Measurements from ENCODE around the gene TPST2.

The TPST2 gene

DNA sequence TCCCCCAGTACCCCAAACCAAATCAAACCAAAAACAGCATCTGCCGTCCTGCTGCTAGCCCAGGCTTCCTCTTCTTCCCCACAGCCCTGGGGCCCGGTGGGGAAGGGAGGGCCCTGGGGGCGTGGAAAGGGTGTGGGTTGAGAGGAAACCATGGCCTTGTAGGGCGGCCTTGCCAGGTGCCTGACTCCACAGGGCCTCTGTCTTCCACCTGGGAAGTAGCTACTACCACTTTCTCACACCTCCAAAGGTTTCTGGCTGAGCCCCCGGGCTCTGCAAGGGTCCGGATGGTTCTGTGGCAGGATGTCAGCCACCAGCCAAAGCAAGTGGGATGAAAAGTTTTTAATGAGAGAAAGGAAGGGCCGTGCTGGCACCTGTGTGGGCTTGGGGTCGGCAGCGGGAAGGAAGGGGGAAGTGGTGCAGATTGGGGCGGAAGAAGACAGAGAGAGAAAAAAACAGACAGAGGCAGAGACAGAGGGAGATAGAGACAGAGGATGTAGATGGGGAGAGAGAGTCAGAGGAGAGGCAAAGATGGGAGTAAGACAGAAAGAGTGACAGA is 10.5 kb downstream of the TPST2 start:
- FAIRE-seq = no peak

DNA sequence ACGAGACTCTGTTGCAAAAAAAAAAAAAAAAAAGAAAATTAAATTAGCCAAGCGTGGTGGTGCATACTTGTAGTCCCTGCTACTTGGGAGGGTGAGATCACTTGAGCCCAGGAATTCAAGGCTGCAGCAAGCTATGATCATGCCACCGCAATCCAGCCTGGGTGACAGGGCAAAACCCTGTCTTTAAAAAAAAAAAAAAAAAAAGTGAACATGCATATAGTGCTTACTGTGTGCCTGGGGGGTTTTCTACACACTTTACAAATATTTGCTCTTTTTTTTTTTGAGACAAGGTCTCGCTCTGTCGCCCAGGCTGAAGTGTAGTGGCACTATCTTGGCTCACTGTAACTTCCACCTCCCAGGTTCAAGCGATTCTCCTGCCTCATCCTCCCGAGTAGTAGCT is 12.9 kb downstream of the TPST2 start:
- FAIRE-seq = no peak

DNA sequence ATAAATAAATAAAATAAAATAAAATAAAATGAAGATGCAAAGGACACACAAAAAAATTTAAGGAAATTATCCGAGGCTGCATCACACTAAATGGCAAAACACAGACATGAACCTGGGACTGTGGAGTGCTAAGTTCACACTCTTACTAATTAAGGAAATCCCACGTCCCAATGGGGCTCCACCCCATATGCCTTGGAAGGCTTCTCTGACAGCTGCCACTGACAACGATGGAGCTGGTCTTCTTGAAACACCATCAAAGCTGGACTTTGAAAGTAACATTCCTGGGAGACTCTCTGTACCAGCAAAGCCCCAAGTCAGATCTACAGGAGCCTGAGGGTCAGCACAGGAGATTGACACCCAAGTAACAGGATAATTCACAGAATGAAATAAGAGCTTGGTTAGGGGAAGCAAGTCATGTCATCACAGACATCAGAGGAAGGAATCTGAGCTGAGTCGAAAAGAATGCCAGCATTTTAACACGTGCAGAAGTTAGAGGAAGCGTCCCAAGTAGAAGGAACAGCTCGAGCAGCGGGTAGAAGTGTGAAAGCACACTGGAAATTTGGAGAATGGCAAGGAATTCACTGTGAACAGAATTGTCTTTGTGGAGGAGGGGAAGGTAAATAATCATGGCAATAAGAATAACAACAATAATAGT is 13.8 kb downstream of the TPST2 start:
- no peak for FAIRE-seq

DNA sequence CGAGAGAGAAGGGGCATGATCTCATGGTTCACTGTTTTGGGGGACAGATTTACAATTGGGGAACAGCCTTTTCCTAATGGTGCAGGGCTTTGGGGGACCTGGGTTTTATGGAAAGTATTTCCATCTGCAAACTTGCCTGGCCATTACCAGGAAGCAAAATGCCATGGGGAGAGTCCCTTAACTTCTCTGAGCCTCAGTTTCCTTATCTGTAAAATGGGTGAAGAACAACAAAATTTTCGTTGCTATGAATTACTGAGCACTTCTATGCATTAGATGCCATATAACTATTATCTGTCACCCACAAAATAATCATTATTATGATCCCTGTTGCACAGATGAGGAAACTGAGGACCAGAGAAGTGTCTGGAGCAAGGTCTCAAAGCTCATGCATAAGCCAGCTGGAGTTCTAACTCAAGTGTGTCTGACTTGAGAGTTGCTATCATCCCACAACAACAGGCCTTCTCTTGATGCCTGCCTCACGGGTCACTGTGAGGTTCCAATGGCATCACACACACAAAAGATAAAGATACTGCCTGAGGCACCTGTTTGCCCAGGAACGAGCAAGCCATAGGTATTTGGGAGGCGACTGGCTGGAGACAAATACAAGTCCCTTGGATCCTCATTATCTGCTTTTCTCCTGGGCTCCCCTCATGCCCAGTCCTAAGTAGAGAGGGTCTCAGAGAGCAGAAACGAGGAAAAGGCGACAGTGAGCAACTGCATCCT is 15.8 kb downstream of the TPST2 start:
- no peak for FAIRE-seq

DNA sequence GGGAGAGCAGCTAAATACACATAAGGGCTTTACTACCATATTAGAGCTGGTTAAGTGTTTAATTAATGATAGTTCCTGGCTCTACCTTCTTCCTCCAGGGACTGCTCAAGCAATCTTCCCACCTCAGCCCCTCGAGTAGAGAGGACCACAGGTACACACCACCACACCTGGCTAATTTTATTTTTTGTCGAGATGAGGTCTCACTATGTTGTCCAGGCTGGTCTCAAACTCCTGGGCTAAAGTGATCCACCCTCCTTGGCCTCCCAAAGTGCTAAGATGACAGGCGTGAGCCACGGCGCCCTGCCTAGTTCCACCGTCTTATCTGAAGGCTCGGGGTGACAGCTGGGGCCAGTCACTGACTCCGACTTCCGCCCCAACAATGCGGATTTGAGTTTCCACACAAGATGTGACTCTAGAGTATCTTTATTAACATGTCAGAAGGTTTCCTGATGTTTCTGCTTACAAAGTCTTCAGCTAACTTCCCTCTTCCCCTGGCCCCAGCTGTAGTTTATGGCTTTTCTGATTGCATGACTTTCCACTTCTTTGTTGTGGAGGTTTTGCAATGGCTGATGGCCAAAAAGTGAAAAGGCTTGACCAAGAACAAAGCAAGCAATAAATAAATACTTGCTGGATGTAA is 16.8 kb downstream of the TPST2 start:
- no peak for FAIRE-seq

DNA sequence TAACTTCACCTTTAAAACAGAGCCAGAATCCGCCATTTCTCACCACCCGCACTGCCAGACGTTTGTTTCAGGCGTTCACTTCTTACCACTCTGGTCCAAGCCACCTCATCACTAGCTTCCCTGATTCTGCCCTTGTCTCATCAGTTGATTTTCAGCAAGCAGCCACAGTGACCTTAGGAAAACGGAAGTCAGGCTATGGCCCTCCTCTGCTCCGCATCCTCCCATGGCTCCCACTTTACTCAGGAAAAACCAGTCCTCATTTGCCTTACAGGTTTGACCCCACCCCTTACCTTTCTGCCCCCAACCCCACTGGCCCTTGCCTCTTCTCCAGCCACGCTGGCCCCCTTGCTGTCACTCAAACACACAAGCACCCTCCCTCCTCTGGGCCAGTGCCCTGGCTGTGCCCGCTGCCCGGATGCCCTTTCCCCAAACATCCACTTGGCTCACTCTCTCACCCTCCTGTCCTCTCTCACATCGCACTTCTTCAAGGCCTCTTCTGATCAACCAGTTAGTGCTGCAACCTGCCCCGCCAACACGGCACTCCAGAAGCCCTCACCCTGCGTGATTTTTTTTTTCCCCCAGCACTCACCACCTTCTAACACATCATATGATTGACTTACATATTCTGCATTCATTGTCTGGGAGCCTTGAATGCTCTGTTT is 18.9 kb downstream of the TPST2 start:
- FAIRE-seq = no peak

DNA sequence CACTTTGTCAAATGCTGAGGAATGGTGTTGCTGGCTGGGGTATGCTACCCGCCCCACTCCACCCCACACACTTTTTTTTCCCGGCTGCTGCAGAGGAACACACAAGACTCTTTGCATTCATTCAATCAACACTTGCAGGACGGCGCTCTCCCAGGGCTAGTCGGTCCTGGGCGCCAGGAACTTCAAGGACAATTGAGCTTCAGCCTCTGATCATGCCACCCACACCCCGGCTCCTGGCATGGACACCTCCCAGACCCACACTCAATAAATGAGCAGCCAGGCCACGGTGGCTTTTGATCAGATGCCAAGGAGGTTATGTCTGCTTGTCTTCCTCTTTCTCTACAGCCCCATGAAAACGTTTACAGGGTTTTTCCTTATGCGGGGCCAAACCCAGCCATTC is 19.8 kb downstream of the TPST2 start:
- FAIRE-seq = no peak

DNA sequence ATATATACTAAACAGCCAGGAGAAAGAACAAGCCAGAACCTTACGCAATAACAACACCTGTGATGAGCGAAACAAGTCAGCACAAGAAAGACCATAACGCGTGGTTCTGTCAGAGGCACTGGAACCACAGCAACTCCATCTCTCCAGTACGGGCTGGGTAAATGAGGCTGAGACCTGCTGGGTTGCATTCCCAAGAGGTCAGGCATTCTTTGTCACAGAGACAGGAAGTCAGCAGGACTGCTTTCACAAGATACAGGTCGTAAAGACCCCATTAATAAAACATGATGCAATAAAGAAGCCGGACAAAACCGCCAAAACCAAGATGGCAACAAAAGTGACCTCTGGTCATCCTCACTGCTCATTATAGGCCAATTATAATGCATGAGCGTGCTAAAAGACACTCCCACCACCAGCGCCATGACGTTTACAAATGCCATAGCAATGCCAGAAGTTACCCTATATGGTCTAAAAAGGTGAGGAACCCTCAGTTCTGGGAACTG is 21.7 kb downstream of the TPST2 start:
- FAIRE-seq = no peak

DNA sequence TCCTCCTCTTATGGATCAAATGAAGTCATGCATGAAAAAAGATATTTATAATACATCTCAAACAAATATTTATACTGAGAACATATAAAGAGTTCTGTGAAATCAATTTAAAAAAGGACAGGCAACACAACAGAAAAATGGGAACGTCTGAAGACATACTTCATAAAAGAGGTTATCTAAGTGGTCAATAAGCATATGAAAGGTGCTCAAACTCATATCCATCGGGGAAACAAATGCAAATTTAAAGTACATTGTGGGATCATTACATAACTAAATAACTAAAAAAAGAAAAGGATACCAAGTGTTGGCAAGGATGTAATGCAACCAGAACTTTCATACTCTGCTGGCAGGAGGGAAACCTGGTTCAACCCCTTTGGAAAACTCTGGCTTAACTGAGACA is 22.3 kb downstream of the TPST2 start:
- no peak for FAIRE-seq

DNA sequence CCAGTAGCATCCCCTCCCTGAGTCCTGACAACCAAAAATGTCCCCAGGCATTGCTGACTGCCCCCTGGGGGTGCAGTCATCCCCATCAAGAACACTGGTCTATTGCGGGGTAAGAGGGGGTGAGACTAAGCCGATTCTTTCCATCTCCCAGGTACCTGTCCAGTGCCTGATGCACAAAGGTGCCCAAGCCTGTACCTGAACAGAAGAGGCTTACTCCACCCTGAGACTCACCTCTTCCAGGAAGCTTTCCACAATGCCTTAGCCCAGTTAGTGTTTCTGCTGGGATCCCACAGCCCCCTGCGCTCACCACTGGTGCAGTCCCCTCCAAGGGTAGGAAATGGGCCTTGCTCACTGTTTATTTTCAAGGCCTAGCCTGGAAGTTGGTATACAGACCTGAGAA is 22.9 kb downstream of the TPST2 start:
- FAIRE-seq = no peak

DNA sequence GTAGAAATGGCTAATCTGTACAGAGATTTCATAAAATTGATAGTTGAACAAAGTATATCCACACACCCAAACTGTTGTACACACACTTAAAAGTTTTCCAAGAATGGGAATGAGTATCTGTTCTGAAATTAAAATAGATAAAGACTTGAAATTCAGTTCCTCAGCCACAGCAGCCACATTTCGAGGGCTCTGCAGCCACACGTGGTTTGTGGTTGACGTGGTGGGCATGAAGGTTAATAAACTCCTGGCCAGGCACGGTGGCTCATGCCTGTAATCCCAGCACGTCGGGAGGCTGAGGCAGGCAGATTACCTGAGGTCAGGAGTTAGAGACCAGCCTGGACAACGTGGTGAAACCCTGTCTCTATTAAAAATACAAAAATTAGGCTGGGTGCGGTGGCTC is 24.0 kb downstream of the TPST2 start:
- no peak for FAIRE-seq

DNA sequence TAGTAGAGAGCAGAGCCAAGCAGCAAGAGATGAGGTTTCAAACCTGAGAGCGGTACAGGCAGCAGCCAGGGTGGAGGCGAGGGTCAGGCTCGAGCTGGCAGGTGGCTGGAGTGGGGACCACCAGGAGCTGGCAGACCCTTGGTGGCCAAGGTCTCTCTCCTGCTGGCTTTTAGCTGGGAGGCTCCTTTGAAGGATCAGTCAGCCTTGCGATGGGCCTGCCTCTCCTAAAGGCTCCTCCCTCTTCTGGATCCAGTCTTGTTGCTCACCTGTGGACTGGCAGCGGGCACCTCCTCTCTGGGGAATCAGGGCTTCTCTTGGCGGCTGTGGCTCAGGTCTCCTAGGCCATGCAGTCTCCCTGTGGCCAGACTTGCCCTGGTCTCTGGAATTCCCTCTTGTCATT is 24.8 kb downstream of the TPST2 start:
- FAIRE-seq = no peak

DNA sequence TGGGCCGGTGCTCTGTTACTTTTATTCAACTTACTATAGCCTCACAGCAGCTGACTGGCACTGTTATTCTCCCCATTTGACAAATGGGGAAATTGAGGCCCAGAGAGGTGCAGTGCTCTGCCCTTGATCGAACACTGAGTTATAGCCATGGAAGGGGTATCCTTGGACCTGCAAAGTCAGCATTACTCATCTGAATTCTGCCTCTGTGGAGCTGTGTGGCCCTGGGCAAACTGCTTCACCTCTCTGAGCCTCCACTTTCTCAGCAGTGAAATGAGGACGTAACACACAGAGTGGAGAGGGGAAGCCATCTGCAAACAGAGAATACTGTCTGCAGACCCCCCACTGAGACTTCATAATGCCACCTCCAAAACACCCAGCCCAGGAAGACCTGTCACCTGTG is 25.3 kb downstream of the TPST2 start:
- FAIRE-seq = no peak

DNA sequence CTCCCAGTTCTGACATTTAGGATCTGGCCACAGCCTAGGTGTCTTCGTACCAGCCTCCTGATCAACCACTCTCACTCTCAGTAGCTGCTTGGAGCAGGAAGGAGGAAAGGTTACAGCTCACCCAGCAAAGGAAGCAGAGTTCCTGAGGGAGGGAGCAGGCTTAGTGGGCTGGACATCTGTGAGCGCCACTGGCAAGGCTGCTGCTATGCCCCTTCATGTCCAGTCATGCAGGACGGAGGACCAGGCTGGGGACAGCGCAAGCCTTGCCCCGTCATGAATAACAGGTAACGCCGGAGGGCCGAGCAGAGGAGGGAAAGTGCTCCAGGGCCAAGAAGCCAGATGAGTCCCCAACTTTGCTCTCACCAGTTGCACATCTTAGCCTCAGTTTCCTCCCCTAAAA is 25.8 kb downstream of the TPST2 start:
- FAIRE-seq = no peak

DNA sequence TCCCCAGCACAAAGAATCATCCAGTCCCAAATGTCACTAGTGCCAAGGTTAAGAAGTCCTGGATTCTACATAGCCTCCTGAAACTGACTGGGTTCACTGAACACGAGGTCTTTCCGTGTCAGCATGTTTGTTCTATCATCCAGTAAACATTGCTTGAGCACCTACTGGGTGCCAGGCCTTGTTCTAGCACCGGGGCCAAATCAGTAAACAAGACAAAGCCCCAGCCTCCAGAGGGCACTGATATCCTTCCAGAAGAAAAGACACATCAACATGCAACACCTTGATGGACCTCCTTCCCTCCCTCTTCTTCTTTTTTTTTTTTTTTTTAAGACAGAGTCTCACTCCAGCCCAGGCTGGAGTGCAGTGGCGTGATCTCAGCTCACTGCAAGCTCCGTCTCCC is 26.9 kb downstream of the TPST2 start:
- FAIRE-seq = no peak

DNA sequence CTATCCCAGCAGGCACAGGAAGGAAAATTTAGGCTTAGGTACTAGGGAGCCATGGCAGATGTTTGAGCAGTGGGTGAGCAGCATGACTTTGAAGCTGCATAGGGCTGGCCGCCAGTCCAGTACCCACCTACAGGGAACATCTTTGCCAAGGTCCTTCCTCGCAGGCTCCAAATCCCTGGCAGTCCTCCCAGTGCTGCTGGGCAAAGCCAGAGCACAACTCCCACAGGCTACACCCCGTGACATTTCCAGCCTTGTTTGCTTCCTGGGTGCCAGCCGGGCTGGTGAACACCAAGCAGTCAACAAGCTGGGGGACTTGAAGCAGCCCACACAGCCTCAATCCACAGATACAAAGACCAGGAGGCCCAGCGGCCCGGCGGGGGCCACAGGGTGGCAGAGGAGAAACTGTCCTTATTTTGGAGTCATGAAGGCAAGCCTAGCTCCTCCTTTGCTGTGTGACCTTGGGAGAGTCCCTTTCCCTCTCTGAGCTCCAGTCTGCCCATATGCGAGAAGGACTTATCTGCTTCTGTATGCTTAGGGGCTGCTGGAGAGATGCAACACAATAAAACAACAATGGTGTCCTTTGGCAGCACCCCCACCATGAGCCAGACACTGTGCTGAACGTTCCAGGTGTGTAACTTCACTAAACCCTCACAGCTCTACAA is 28.0 kb downstream of the TPST2 start:
- no peak for FAIRE-seq

DNA sequence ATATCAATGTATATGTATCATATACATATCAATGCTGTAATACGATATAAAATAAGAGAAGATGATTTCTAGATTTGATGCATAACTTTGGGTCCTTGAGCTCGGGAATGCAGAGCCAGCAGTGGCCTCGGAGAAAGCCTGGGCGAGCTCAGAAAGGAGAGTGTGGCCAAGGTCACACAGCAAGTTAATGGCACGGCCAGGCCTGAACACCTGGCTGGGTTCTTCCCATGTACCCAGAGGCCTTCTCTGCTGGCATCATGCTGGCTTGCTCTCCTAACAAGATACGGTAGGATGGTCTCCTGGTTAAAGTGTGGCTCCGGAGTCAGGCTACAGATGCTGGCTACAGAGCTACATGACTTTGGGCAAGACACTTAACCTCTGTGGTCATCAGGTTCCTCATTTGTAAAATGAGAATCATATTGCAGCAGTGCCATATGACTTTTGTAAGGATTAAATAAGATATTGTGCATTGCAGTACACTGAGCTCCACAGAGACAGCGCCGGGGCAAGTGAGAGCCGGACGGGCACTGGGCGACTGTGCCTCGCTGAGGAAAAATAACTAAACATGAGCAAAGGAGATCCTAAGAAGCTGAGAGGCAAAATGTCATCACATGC is 29.9 kb downstream of the TPST2 start:
- FAIRE-seq = no peak

DNA sequence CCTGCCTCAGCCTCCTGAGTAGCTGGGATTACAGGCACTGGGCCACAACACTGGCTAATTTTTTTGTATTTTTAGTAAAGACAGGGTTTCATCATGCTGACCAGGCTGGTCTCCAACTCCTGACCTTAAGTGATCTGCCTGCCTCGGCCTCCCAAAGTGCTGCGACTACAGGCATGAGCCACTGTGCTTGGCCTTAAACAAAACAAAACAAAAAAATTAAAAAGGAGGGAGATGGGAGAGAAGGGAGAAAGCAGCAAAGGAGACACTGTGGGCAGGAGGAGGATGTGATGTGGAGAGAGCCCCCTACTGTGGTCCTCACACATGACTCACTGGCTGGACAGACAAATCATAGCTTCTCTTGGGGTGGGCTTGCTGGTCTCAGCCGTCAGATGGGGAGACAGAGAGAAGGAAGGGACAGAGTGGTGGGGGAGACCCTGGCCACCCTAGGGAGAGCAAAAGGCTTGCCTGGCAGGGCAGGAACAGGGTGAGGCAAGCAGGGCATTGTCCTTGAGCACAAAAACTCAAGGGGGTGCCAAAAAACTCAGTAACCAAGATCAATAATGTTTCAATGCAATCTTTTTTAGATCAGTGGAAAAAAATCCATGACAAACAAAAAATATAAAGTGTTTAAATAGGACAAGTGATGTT is 31.6 kb downstream of the TPST2 start:
- no peak for FAIRE-seq

DNA sequence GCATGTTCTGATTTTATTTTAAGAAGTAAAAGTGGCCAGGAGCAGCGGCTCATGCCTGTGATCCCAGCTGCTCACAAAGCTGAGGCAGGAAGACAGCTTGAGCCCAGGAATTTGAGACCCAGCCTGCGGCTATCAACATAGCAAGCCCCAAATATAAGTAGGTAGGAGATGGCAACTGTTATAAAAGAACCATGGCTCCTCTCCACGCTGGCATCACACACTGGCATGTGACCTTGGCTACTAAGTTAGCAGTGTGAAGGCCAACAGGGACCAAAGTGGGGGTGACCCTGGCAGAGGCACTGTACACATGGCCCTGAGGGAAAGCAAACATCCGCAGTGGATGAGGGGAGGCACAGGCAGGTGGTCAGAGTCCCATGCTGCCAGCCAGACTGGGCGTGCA is 33.0 kb downstream of the TPST2 start:
- no peak for FAIRE-seq

DNA sequence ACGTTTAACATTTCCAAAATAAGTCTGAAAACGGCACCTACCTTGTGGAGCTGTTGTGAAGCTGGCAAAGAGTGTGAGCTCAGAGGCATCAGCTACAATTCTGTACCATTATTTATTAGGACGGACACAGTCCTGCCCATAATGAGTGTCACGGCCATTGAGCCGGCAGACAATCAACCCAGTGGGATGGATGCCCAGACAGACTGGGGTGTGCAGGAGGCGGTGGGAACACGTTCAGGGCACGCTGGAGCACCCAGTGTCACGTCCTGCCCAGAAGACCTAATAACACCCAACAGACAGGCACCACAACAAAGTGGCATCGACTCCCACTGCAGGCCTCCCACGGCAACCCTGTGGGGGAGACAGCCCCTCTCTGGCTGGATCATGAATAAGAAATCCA is 34.5 kb downstream of the TPST2 start:
- FAIRE-seq = no peak

DNA sequence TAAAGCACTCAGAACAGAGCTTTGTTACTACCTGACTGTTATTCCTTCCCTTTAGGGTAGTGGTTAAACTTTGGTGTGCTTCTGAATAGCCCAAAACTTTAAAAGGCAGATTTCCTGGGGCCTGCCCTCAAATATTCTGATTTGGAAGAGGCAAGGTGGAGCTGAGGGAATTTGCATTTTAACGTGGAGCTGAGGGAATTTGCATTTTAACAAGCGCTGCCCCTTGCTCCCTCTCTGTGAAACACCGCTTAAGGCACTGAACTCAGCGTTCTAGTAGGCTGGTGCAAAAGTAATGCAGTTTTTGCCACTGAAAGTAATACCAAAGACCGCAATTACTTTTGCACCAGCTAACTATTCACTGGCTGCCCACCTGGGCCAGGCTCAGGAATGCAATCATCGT is 35.0 kb downstream of the TPST2 start:
- FAIRE-seq = no peak

Measured in G401.6 (cell line).